HUES48 (cell line): ENCODE data around the gene RPS14.
A peak's percentile ranks its signal among the peaks of the same experiment; 100 is the strongest.

ENCODE experiments used
- H3K27ac ChIP-seq: one replicate; pipeline ENCODE4 v1.7.0; 2013; ENCODE audit warnings: low read depth, low read length, inconsistent platforms
- H3K27me3 ChIP-seq: 2 replicates; pipeline ENCODE4 v1.6.1; 2013; ENCODE audit warnings: mild to moderate bottlenecking, low read length; ENCODE audit not compliant: control insufficient read depth, insufficient read depth
- H3K36me3 ChIP-seq: 2 replicates; pipeline ENCODE4 v1.6.1; 2013; ENCODE audit warnings: low read length; ENCODE audit not compliant: control insufficient read depth, insufficient read depth
- H3K4me1 ChIP-seq: 2 replicates; pipeline ENCODE4 v1.6.1; 2013; ENCODE audit warnings: mild to moderate bottlenecking, low read length; ENCODE audit not compliant: control insufficient read depth, insufficient read depth
- H3K4me3 ChIP-seq: 2 replicates; pipeline ENCODE4 v1.5.1; 2013; ENCODE audit warnings: mild to moderate bottlenecking, low read depth, low read length
- H3K9ac ChIP-seq: 2 replicates; pipeline ENCODE4 v1.6.1; 2013; ENCODE audit warnings: mild to moderate bottlenecking, low read depth, low read length, moderate library complexity
- H3K9me3 ChIP-seq: 2 replicates; pipeline ENCODE4 v1.6.1; 2013; ENCODE audit warnings: low read length; ENCODE audit not compliant: control insufficient read depth, insufficient read depth

RPS14 gene

GRCh38 chr5:150443242-150444075, 6.1 kb downstream of the RPS14 start:
- peaks cover 55% of the 10 kb centered on the region for H3K36me3 ChIP-seq
- H3K9me3 ChIP-seq = no peaks in the 10 kb centered on the region
- H3K9ac ChIP-seq = no peak overlapping the region
- H3K4me1 ChIP-seq = peaks cover 11% of the 10 kb centered on the region
- H3K4me3 ChIP-seq = no peak overlapping the region
- H3K27me3 ChIP-seq = no peaks in the 10 kb centered on the region
- peak overlapping the region; percentile 11 for H3K27ac ChIP-seq

- H3K9me3 ChIP-seq = no peaks in the 10 kb centered on the region
- no peak overlapping the region for H3K27ac ChIP-seq
- H3K4me1 ChIP-seq = peaks cover 4% of the 10 kb centered on the region
- H3K9ac ChIP-seq = no peak overlapping the region
- peaks cover 48% of the 10 kb centered on the region for H3K36me3 ChIP-seq
- no peak overlapping the region for H3K4me3 ChIP-seq
- H3K27me3 ChIP-seq = no peaks in the 10 kb centered on the region
These were observed 6.8 kb downstream of the RPS14 start for GRCh38 chr5:150442699-150443080.

GRCh38 chr5:150441813-150442698, 7.5 kb downstream of the RPS14 start:
- H3K4me3 ChIP-seq = no peak overlapping the region
- peaks cover 41% of the 10 kb centered on the region for H3K36me3 ChIP-seq
- H3K9me3 ChIP-seq = no peaks in the 10 kb centered on the region
- peaks cover 2% of the 10 kb centered on the region; the same call in 1 of the 2 replicates for H3K4me1 ChIP-seq
- H3K27ac ChIP-seq = peak overlapping the region; percentile 72
- no peaks in the 10 kb centered on the region for H3K27me3 ChIP-seq
- no peak overlapping the region for H3K9ac ChIP-seq

- Histone ChIP-seq H3K36me3 (peaks cover 33% of the 10 kb centered on the region), H3K9me3 (no peaks in the 10 kb centered on the region), H3K27me3 (no peaks in the 10 kb centered on the region), H3K4me3 (no peak overlapping the region), H3K9ac (no peak overlapping the region), H3K27ac (peak overlapping the region; percentile 72), H3K4me1 (peaks cover 2% of the 10 kb centered on the region; the same call in 1 of the 2 replicates)
These were observed 8.4 kb downstream of the RPS14 start for GRCh38 chr5:150440948-150441812.

- Histone ChIP-seq H3K27me3 (no peaks in the 10 kb centered on the region), H3K4me1 (peaks cover 2% of the 10 kb centered on the region; the same call in 1 of the 2 replicates), H3K9ac (no peak overlapping the region), H3K9me3 (no peaks in the 10 kb centered on the region), H3K27ac (no peak overlapping the region), H3K36me3 (peaks cover 11% of the 10 kb centered on the region), H3K4me3 (no peak overlapping the region)
These were observed 10.5 kb downstream of the RPS14 start for GRCh38 chr5:150438873-150439546.

- Histone ChIP-seq H3K27ac (no peak overlapping the region), H3K27me3 (no peaks in the 10 kb centered on the region), H3K4me1 (peaks cover 2% of the 10 kb centered on the region; the same call in 1 of the 2 replicates), H3K36me3 (no peaks in the 10 kb centered on the region), H3K9me3 (no peaks in the 10 kb centered on the region), H3K9ac (no peak overlapping the region), H3K4me3 (no peak overlapping the region)
These were observed 13.3 kb downstream of the RPS14 start for GRCh38 chr5:150436141-150436680.

- H3K27me3 ChIP-seq = no peaks in the 10 kb centered on the region
- no peaks in the 10 kb centered on the region for H3K9me3 ChIP-seq
- H3K36me3 ChIP-seq = no peaks in the 10 kb centered on the region
- no peak overlapping the region for H3K9ac ChIP-seq
- H3K27ac ChIP-seq = no peak overlapping the region
- no peaks in the 10 kb centered on the region for H3K4me1 ChIP-seq
- H3K4me3 ChIP-seq = no peak overlapping the region
These were observed 15.1 kb downstream of the RPS14 start for GRCh38 chr5:150434464-150434863.

GRCh38 chr5:150431574-150431973, 18.0 kb downstream of the RPS14 start:
- Histone ChIP-seq H3K27me3 (no peaks in the 10 kb centered on the region), H3K9ac (no peak overlapping the region), H3K4me3 (no peak overlapping the region), H3K4me1 (no peaks in the 10 kb centered on the region), H3K36me3 (no peaks in the 10 kb centered on the region), H3K9me3 (no peaks in the 10 kb centered on the region), H3K27ac (no peak overlapping the region)

GRCh38 chr5:150431048-150431447, 18.5 kb downstream of the RPS14 start:
- no peaks in the 10 kb centered on the region for H3K27me3 ChIP-seq
- no peak overlapping the region for H3K9ac ChIP-seq
- H3K4me1 ChIP-seq = no peaks in the 10 kb centered on the region
- no peak overlapping the region for H3K4me3 ChIP-seq
- H3K9me3 ChIP-seq = no peaks in the 10 kb centered on the region
- H3K36me3 ChIP-seq = no peaks in the 10 kb centered on the region
- no peak overlapping the region for H3K27ac ChIP-seq

GRCh38 chr5:150429410-150429873, 20.1 kb downstream of the RPS14 start:
- H3K4me1 ChIP-seq = no peaks in the 10 kb centered on the region
- H3K36me3 ChIP-seq = no peaks in the 10 kb centered on the region

More at GRCh38 chr5:150429410-150429873, 20.1 kb downstream of the RPS14 start:
- H3K4me3 ChIP-seq = no peak overlapping the region
- no peaks in the 10 kb centered on the region for H3K9me3 ChIP-seq
- H3K27ac ChIP-seq = no peak overlapping the region
- H3K27me3 ChIP-seq = no peaks in the 10 kb centered on the region
- no peak overlapping the region for H3K9ac ChIP-seq
